ENCODE data around the gene CXCR4.

GRCh38 chr2:136146564-136146963, 28.6 kb upstream of the CXCR4 start:
- TF ChIP-seq POLR2AphosphoS5 (IDR thresholded peaks at IDR 0.05; ENCODE audit: low read depth): no peak
- TF ChIP-seq, protein P1, sequence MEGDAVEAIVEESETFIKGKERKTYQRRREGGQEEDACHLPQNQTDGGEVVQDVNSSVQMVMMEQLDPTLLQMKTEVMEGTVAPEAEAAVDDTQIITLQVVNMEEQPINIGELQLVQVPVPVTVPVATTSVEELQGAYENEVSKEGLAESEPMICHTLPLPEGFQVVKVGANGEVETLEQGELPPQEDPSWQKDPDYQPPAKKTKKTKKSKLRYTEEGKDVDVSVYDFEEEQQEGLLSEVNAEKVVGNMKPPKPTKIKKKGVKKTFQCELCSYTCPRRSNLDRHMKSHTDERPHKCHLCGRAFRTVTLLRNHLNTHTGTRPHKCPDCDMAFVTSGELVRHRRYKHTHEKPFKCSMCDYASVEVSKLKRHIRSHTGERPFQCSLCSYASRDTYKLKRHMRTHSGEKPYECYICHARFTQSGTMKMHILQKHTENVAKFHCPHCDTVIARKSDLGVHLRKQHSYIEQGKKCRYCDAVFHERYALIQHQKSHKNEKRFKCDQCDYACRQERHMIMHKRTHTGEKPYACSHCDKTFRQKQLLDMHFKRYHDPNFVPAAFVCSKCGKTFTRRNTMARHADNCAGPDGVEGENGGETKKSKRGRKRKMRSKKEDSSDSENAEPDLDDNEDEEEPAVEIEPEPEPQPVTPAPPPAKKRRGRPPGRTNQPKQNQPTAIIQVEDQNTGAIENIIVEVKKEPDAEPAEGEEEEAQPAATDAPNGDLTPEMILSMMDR (conservative IDR thresholded peaks at IDR 0.05; ENCODE audit: low read depth in 2 of 2): no peak
- TF ChIP-seq EZH2 (IDR thresholded peaks at IDR 0.05; ENCODE audit: low read depth, unreplicated experiment): no peak
- no peak for TF ChIP-seq NANOG (IDR thresholded peaks at IDR 0.05; ENCODE audit: borderline replicate concordance)
- TF ChIP-seq STAT1 (IDR thresholded peaks at IDR 0.05; ENCODE audit: unreplicated experiment): no peak
- no peak for TF ChIP-seq ZNF331 (CRISPR knock-in tag; IDR thresholded peaks at IDR 0.05; ENCODE audit: low read depth)
- TF ChIP-seq, protein P2, sequence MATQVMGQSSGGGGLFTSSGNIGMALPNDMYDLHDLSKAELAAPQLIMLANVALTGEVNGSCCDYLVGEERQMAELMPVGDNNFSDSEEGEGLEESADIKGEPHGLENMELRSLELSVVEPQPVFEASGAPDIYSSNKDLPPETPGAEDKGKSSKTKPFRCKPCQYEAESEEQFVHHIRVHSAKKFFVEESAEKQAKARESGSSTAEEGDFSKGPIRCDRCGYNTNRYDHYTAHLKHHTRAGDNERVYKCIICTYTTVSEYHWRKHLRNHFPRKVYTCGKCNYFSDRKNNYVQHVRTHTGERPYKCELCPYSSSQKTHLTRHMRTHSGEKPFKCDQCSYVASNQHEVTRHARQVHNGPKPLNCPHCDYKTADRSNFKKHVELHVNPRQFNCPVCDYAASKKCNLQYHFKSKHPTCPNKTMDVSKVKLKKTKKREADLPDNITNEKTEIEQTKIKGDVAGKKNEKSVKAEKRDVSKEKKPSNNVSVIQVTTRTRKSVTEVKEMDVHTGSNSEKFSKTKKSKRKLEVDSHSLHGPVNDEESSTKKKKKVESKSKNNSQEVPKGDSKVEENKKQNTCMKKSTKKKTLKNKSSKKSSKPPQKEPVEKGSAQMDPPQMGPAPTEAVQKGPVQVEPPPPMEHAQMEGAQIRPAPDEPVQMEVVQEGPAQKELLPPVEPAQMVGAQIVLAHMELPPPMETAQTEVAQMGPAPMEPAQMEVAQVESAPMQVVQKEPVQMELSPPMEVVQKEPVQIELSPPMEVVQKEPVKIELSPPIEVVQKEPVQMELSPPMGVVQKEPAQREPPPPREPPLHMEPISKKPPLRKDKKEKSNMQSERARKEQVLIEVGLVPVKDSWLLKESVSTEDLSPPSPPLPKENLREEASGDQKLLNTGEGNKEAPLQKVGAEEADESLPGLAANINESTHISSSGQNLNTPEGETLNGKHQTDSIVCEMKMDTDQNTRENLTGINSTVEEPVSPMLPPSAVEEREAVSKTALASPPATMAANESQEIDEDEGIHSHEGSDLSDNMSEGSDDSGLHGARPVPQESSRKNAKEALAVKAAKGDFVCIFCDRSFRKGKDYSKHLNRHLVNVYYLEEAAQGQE (IDR thresholded peaks at IDR 0.05; ENCODE audit: unreplicated experiment): no peak
- no peak for TF ChIP-seq CREB1 (CRISPR knock-in tag; IDR thresholded peaks at IDR 0.05; ENCODE audit: low read depth)
- no peak for TF ChIP-seq EZH2phosphoT487 (IDR thresholded peaks at IDR 0.05; ENCODE audit: unreplicated experiment)
- TF ChIP-seq JUNB (IDR thresholded peaks at IDR 0.05; ENCODE audit: unreplicated experiment): no peak
- no peak for TF ChIP-seq ETS1 (IDR thresholded peaks at IDR 0.05)
